Esophagus muscularis mucosa (tissue), 4 donors: Measurements from ENCODE around the gene IGF2. TPM values are rescaled to one million over a fixed set of nuclear protein-coding genes. Genes with fewer than 3 reads are reported as not detected.

Source experiments
- DNase-seq: peaks from one replicate; pipeline ENCODE4 v3.0.0-alpha.2; 2017; ENCODE audit errors: extremely low spot score
- H3K27ac ChIP-seq, 4 donors: fragments of 200-600 bp; sonication (generic); replicated peaks in 1 of 4; 1 replicate in 3 of 4; 2 replicates in 1 of 4; pipeline ENCODE4 v1.5.1; 2016 to 2019; ENCODE audit warnings: mild to moderate bottlenecking in 1 of 4
- H3K27me3 ChIP-seq, 4 donors: fragments of 200-600 bp; sonication (generic); one replicate each; pipeline versions ENCODE4 v1.5.1 to v1.6.0; 2016 to 2019
- H3K36me3 ChIP-seq, 4 donors: fragments of 200-600 bp; sonication (generic); one replicate each; pipeline ENCODE4 v1.5.1; 2016 to 2019
- H3K4me1 ChIP-seq, 4 donors: fragments of 200-600 bp; sonication (generic); one replicate each; pipeline ENCODE4 v1.5.1; 2016 to 2019
- H3K4me3 ChIP-seq, 4 donors: fragments of 200-600 bp; sonication (generic); 1 replicate in 2 of 4; 2 replicates in 2 of 4; pipeline ENCODE4 v1.5.1; 2016 to 2019; ENCODE audit warnings: mild to moderate bottlenecking in 4 of 4, moderate library complexity in 1 of 4
- H3K9me3 ChIP-seq, 4 donors: fragments of 200-600 bp; sonication (generic); 1 replicate in 3 of 4; 2 replicates in 1 of 4; pipeline ENCODE4 v1.5.1; 2016 to 2019
- EP300 ChIP-seq: sonication (generic); formaldehyde crosslinking; IDR thresholded peaks from one replicate; pipeline ENCODE4 v1.6.1; 2017; ENCODE audit warnings: antibody characterized with exemption
- POLR2A ChIP-seq: fragments of 450-650 bp; IDR thresholded peaks from one replicate; pipeline ENCODE4 v1.6.1; 2017; ENCODE audit warnings: antibody characterized with exemption, moderate library complexity, mild to moderate bottlenecking, low read depth
- POLR2AphosphoS5 ChIP-seq, 2 donors: sonication (generic); formaldehyde crosslinking; IDR thresholded peaks; one replicate each; pipeline ENCODE4 v1.6.1; 2017; ENCODE audit warnings: antibody characterized with exemption in 2 of 2
- WGBS: methylation state at CpG from one replicate; pipeline ENCODE4 v1.1.5; 2018; 5-methylcytosine and 5-hydroxymethylcytosine counted together
- intact Hi-C: fragments of 100-400 bp; cut with DNase I; formaldehyde crosslinking; loops from one replicate; pipeline ENCODE4 v1.15.1; 2023
- total RNA-seq, 4 donors: library from RNA; depleted of rRNA; stranded (reverse); fragments of >200 nt; gene quantifications; one replicate each; pipeline versions ENCODE4 v1.1.0 to v1.2.1, GENCODE V29; 2016
- TF ChIP-seq, protein P1 (sequence below), 3 experiments: fragments of 200-600 bp in 2 of 3; fragments of 450-650 bp in 1 of 3; sonication (generic) in 2 of 3; IDR thresholded peaks; one replicate each; pipeline ENCODE4 v1.5.1; 2017 to 2019; ENCODE audit warnings: antibody characterized with exemption in 3 of 3, mild to moderate bottlenecking in 2 of 3, moderate library complexity in 1 of 3

IGF2 gene
- total RNA-seq, 4 donors from 2014 or later = 25.5 to 59.6 (median 33.0) TPM

DNA sequence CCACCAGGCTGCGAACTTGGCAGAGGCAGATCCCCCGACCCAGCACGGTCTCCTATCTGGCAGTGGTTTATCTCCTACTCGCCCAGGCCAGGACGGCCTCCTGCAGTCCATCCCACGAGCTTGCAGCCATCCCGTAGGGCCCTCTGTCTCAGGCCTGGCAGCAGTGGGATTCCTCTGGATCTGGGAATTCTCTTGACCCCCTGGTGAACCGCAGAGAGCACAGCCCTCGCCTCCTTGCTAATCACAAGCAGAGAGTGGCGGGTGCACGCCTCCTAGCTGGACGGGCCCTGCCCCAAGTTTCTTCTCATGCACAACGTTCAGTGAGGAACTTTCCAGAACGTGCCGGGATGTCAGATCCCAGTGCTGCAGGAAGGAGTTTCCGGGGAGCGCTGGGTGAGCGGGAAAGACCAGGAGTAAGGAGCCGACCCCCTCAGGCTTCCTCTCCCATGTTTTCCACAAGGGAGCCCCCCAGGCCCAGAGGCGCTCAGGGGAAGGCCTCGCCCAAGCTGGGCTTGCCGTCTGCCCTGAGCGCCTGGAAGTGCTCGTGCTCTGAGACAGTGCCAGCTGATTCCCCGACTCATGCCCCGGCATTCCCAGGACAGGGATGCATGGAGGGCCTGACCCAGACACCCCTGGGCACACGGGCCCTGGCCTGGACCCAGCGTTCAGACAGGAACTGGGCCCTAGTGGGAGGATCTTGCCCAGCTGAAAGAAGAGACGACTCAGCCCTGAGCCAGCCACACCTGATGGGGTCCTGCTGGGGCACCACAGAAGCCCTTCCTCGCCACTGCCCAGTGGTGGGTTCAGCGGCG lies 24.6 kb downstream of the IGF2 start:
- intact Hi-C loops = no loop called here
- no peak for DNase-seq

DNA sequence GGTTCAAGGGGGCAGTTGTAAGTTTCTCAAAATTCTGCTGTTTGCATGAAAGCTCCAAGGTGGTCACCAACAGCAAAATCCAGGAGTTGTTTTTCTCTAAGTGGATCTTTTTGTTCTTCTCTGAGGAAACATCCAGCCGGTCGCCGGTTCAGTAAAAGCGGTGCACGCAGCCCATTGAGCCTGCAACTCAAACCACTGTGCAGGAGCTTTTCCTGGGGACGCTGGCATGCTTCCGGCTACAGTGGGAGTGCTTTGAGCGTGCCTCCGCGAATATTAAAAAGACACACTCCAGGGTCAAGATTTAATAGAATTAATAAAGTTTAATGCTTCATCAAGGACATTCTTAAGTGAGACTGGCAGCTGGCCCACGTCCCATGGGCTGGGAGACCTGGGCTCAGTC lies 25.4 kb downstream of the IGF2 start:
- 91% methylated on average over 11 of the region's 11 CpGs for WGBS

More for the DNA sequence above, 24.6 kb downstream of the IGF2 start:
- peaks cover 0 to 19% (median 0%) of the 10 kb centered on the region in 4 donors for H3K27me3 ChIP-seq
- H3K4me3 ChIP-seq = no peak overlapping the region
- TF ChIP-seq, protein P1, sequence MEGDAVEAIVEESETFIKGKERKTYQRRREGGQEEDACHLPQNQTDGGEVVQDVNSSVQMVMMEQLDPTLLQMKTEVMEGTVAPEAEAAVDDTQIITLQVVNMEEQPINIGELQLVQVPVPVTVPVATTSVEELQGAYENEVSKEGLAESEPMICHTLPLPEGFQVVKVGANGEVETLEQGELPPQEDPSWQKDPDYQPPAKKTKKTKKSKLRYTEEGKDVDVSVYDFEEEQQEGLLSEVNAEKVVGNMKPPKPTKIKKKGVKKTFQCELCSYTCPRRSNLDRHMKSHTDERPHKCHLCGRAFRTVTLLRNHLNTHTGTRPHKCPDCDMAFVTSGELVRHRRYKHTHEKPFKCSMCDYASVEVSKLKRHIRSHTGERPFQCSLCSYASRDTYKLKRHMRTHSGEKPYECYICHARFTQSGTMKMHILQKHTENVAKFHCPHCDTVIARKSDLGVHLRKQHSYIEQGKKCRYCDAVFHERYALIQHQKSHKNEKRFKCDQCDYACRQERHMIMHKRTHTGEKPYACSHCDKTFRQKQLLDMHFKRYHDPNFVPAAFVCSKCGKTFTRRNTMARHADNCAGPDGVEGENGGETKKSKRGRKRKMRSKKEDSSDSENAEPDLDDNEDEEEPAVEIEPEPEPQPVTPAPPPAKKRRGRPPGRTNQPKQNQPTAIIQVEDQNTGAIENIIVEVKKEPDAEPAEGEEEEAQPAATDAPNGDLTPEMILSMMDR (IDR thresholded peaks at IDR 0.05) = no peak
- TF ChIP-seq POLR2AphosphoS5 (IDR thresholded peaks at IDR 0.05) = no peak
- no peak for TF ChIP-seq POLR2A
- TF ChIP-seq EP300 = no peak
- no peak overlapping the region for H3K27ac ChIP-seq
- peaks cover 0 to 3% (median 1%) of the 10 kb centered on the region in 4 donors for H3K4me1 ChIP-seq
- no peaks in the 10 kb centered on the region for H3K36me3 ChIP-seq
- 86% methylated on average over 19 of the region's 32 CpGs for WGBS
- peaks cover 0 to 21% (median 13%) of the 10 kb centered on the region in 4 donors for H3K9me3 ChIP-seq

DNA sequence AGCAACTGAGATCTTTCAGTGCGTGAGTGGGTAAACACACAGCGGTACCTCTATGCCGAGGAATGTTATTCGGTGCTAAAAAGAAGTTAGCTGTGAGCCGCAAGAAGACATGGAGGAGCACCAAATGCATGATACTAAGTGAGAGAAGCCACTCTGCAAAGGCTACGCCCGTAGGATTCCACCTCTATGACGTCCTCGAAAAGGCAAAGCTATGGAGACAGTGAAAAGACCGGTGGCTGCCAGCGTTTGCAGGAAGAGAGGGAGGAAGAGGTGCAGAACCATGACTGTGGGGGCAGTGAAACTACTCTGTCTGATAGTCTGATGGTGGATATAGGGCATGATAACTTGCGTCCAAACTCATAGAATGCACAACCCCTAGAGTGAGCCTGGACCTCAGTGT lies 28.7 kb downstream of the IGF2 start:
- H3K4me1 ChIP-seq = peaks cover 0 to 12% (median 6%) of the 10 kb centered on the region in 4 donors
- DNase-seq = no peak
- TF ChIP-seq, protein P1 (IDR thresholded peaks at IDR 0.05) = no peak
- TF ChIP-seq POLR2AphosphoS5 (IDR thresholded peaks at IDR 0.05) (no peak), EP300 (no peak), POLR2A (no peak)
- no peak overlapping the region for H3K27ac ChIP-seq
- H3K36me3 ChIP-seq = no peaks in the 10 kb centered on the region
- H3K4me3 ChIP-seq = no peak overlapping the region
- peaks cover 0 to 27% (median 0%) of the 10 kb centered on the region in 4 donors for H3K27me3 ChIP-seq
- 91% methylated on average over 12 of the region's 12 CpGs for WGBS
- H3K9me3 ChIP-seq = peaks cover 0 to under 1% (median 0%) of the 10 kb centered on the region in 4 donors
- intact Hi-C loops = no loop called here

More for the DNA sequence above, 25.4 kb downstream of the IGF2 start:
- intact Hi-C loops = no loop called here
- TF ChIP-seq POLR2AphosphoS5 (IDR thresholded peaks at IDR 0.05) (no peak), EP300 (no peak), POLR2A (no peak)
- Histone ChIP-seq H3K36me3 (no peaks in the 10 kb centered on the region), H3K4me3 (no peak overlapping the region), H3K27ac (no peak overlapping the region), H3K27me3 (peaks cover 0 to 21% (median 0%) of the 10 kb centered on the region in 4 donors), H3K4me1 (peaks cover 0 to 11% (median 5%) of the 10 kb centered on the region in 4 donors), H3K9me3 (peaks cover 0 to 21% (median 13%) of the 10 kb centered on the region in 4 donors)
- DNase-seq = no peak

DNA sequence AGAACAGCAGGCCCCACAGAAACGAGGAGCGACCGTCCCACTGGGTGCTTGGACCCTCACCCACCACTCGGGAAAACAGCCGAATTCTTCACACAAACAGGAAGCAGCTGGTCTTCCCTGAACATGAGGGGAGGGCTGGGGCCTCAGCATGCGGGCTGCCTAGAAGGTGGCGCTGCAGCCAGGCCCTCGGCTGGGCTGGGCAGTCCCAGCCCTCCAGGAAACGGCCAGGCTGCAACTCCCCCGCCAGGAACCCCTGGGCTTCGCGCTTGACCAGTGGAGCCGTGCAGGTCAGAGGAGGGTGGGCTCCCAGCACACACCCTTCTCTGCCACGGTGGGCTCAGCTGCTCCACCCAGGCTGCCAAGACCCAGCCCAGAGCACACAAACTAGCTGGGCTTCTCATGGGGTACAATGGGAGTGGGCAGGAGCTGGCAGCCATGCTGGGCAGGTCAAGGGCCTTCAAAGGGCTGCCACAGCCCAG lies 29.6 kb downstream of the IGF2 start:
- no peak for TF ChIP-seq POLR2AphosphoS5 (IDR thresholded peaks at IDR 0.05)
- TF ChIP-seq EP300 = no peak
- TF ChIP-seq, protein P1 (IDR thresholded peaks at IDR 0.05) = no peak
- TF ChIP-seq POLR2A = no peak
- H3K27ac ChIP-seq = peak overlapping the region in 1 of 4 donors; percentile 5
- 28% methylated on average over 13 of the region's 14 CpGs for WGBS
- H3K9me3 ChIP-seq = no peaks in the 10 kb centered on the region
- H3K4me1 ChIP-seq = peaks cover 0 to 12% (median 6%) of the 10 kb centered on the region in 4 donors
- intact Hi-C loops = no loop called here
- H3K36me3 ChIP-seq = no peaks in the 10 kb centered on the region
- no peak for DNase-seq
- H3K27me3 ChIP-seq = peaks cover 0 to 19% (median 0%) of the 10 kb centered on the region in 4 donors
- H3K4me3 ChIP-seq = no peak overlapping the region
